ENCODE results near the gene WDR13. TPM values are rescaled to one million over a fixed set of nuclear protein-coding genes. Genes with fewer than 3 reads are reported as not detected.
A peak's percentile ranks its signal among the peaks of the same experiment; 100 is the strongest.

Gene WDR13
- polyA plus RNA-seq, 1 experiment, result 24.1 TPM

- Histone ChIP-seq H3K4me3 (ENCODE audit: low read depth, low read length) (no peak overlapping the region), H3K27me3 (ENCODE audit: control insufficient read depth, insufficient read depth, low read length) (no peaks in the 10 kb centered on the region), H3K27ac (ENCODE audit: low read depth, low read length) (no peak overlapping the region), H3K9me3 (ENCODE audit: control insufficient read depth, insufficient read depth, low read length) (no peaks in the 10 kb centered on the region)
- DNase-seq (ENCODE audit: low read depth, low spot score), result no peak
- ChIA-PET CTCF (no interaction called here), POLR2A (no interaction called here)
- TF ChIP-seq CTCF (IDR thresholded peaks at IDR 0.05; ENCODE audit: low read depth, low read length), result no peak
These were observed 37.2 kb upstream of the WDR13 start for GRCh38 chrX:48560056-48560455.

- TF ChIP-seq CTCF (IDR thresholded peaks at IDR 0.05; ENCODE audit: low read depth, low read length), result no peak
- H3K4me3 ChIP-seq (ENCODE audit: low read depth, low read length), result no peak overlapping the region
- H3K27ac ChIP-seq (ENCODE audit: low read depth, low read length), result no peak overlapping the region
- no peak for DNase-seq (ENCODE audit: low read depth, low spot score)
- ChIA-PET POLR2A (no interaction called here), CTCF (no interaction called here)
- H3K9me3 ChIP-seq (ENCODE audit: control insufficient read depth, insufficient read depth, low read length), result no peaks in the 10 kb centered on the region
- H3K27me3 ChIP-seq (ENCODE audit: control insufficient read depth, insufficient read depth, low read length), result no peaks in the 10 kb centered on the region
These were observed 36.6 kb upstream of the WDR13 start for GRCh38 chrX:48560681-48561080.

- no peak for DNase-seq (ENCODE audit: low read depth, low spot score)
- Histone ChIP-seq H3K27ac (ENCODE audit: low read depth, low read length) (no peak overlapping the region), H3K9me3 (ENCODE audit: control insufficient read depth, insufficient read depth, low read length) (no peaks in the 10 kb centered on the region; the same call in 1 of the 2 replicates), H3K27me3 (ENCODE audit: control insufficient read depth, insufficient read depth, low read length) (no peaks in the 10 kb centered on the region), H3K4me3 (ENCODE audit: low read depth, low read length) (no peak overlapping the region)
- ChIA-PET POLR2A (no interaction called here), CTCF (no interaction called here)
- TF ChIP-seq CTCF (IDR thresholded peaks at IDR 0.05; ENCODE audit: low read depth, low read length), result no peak
These were observed 27.3 kb upstream of the WDR13 start for GRCh38 chrX:48569958-48570357.

- peak overlapping the region; percentile 63 for H3K4me3 ChIP-seq (ENCODE audit: low read depth, low read length)
- H3K9me3 ChIP-seq (ENCODE audit: control insufficient read depth, insufficient read depth, low read length), result peaks cover 3% of the 10 kb centered on the region; the same call in 1 of the 2 replicates
- peak overlapping the region; percentile 98 for H3K27ac ChIP-seq (ENCODE audit: low read depth, low read length)
- no peaks in the 10 kb centered on the region for H3K27me3 ChIP-seq (ENCODE audit: control insufficient read depth, insufficient read depth, low read length)
- TF ChIP-seq CTCF (IDR thresholded peaks at IDR 0.05; ENCODE audit: low read depth, low read length), result no peak
- DNase-seq (ENCODE audit: low read depth, low spot score), result no peak
- POLR2A ChIA-PET, result interaction anchor here (0.6 to 1.5 kb wide), 7 partner anchors 10 to 911 kb away, joined by 3 to 15 read pairs (median 3); partner anchors contain the start of gene TBC1D25
- CTCF ChIA-PET, result interaction anchor here (0.7 kb wide), 1 partner anchor 64 kb away, joined by 6 read pairs; no protein-coding TSS in a partner anchor
These were observed 23.5 kb upstream of the WDR13 start for GRCh38 chrX:48573690-48574269.
